Smooth muscle cell (in vitro differentiated cells): ENCODE measurements around the gene MDK. TPM values are rescaled to one million over a fixed set of nuclear protein-coding genes. Genes with fewer than 3 reads are reported as not detected.

Experiments
- DNase-seq: peaks from one replicate; lab custom pipeline; 2025; ENCODE audit not compliant: unreplicated experiment; lab: John Stamatoyannopoulos, UW
- H2AFZ ChIP-seq: fragments of 200-600 bp; sonication (generic); 2 replicates; pipeline ENCODE4 v1.6.0; 2016; ENCODE audit warnings: antibody characterized with exemption, low read depth, mild to moderate bottlenecking
- H3F3A ChIP-seq: fragments of 200-600 bp; sonication (generic); 2 replicates; pipeline ENCODE4 v1.6.0; 2017; ENCODE audit warnings: antibody characterized with exemption, low read depth
- H3K27ac ChIP-seq: fragments of 200-600 bp; sonication (generic); 2 replicates; pipeline ENCODE4 v1.5.1; 2016; ENCODE audit warnings: low read depth, mild to moderate bottlenecking
- H3K27me3 ChIP-seq: fragments of 200-600 bp; sonication (generic); 2 replicates; pipeline ENCODE4 v1.6.1; 2016; ENCODE audit warnings: low read depth, mild to moderate bottlenecking
- H3K36me3 ChIP-seq: fragments of 200-600 bp; sonication (generic); 2 replicates; pipeline ENCODE4 v1.5.1; 2016; ENCODE audit warnings: low read depth
- H3K4me1 ChIP-seq: fragments of 200-600 bp; sonication (generic); 2 replicates; pipeline ENCODE4 v1.5.1; 2016; ENCODE audit warnings: low read depth
- H3K4me2 ChIP-seq: fragments of 200-600 bp; sonication (generic); 2 replicates; pipeline ENCODE4 v1.6.0; 2016; ENCODE audit warnings: mild to moderate bottlenecking
- H3K4me3 ChIP-seq: fragments of 200-600 bp; sonication (generic); 2 replicates; pipeline ENCODE4 v1.5.1; 2016; ENCODE audit warnings: mild to moderate bottlenecking
- H3K79me2 ChIP-seq: fragments of 200-600 bp; sonication (generic); 2 replicates; pipeline ENCODE4 v1.6.0; 2016; ENCODE audit warnings: low read depth, mild to moderate bottlenecking
- H3K9ac ChIP-seq: fragments of 200-600 bp; sonication (generic); 2 replicates; pipeline ENCODE4 v1.6.0; 2016; ENCODE audit warnings: low read depth
- H3K9me3 ChIP-seq: fragments of 200-600 bp; sonication (generic); replicated peaks from 2 replicates; pipeline ENCODE4 v1.5.1; 2016; ENCODE audit warnings: low read depth
- H4K20me1 ChIP-seq: fragments of 200-600 bp; sonication (generic); 2 replicates; pipeline ENCODE4 v1.6.0; 2016; ENCODE audit warnings: low read depth
- WGBS: methylation state at CpG from one replicate; pipeline ENCODE4 v1.1.7; 2016; ENCODE audit warnings: low lambda C conversion rate; 5-methylcytosine and 5-hydroxymethylcytosine counted together
- polyA plus RNA-seq: library from polyadenylated mRNA; unstranded; fragments of >200 nt; fragmentation: Nextera tagmentation; extraction: Ambion mirVana; gene quantifications from 2 replicates; pipeline ENCODE4 v1.2.1, GENCODE V29; 2016
- total RNA-seq: library from RNA; depleted of rRNA; stranded (reverse); fragments of >200 nt; gene quantifications from 2 replicates; pipeline ENCODE4 v1.2.3, GENCODE V29; 2014
- TF ChIP-seq, protein P1 (sequence below): fragments of 200-600 bp; sonication (generic); IDR thresholded peaks from 2 replicates; pipeline ENCODE4 v1.5.1; 2017; ENCODE audit warnings: borderline replicate concordance, mild to moderate bottlenecking, antibody characterized with exemption; ENCODE audit not compliant: insufficient read depth, poor library complexity, severe bottlenecking

Gene MDK
- total and polyA plus RNA-seq, 2 experiments from 2014 or later, result 490 to 667 TPM

DNA sequence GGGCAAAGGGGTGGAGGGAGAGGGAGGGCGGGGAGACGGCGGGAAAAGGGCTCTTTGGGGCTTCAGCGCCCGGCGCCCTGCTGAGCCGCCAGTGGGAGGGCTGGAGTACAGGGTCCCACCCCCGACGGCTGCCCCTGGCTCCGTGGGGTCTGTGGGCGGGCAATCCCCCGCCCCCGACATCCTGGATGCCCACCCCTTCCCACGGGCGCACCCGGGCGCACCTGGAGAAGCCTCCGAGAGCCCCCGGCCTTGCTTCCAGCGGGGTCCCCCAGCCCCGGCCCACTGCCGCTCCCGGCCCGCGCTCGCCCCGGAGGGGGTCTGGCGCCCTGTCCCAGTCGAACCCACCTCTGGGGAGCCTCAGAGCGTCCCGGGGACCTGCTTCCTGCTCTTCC, 9.7 kb downstream of the MDK start:
- peaks cover 19% of the 10 kb centered on the region for H3K4me1 ChIP-seq
- no peaks in the 10 kb centered on the region for H3K79me2 ChIP-seq
- no peak overlapping the region for H2AFZ ChIP-seq
- DNase-seq, result no peak
- peaks cover 31% of the 10 kb centered on the region for H4K20me1 ChIP-seq
- H3K36me3 ChIP-seq, result no peaks in the 10 kb centered on the region
- peak overlapping the region; percentile 91 for H3K4me2 ChIP-seq
- H3K9me3 ChIP-seq, result no peaks in the 10 kb centered on the region
- H3F3A ChIP-seq, result no peaks in the 10 kb centered on the region
- no peak overlapping the region for H3K27ac ChIP-seq
- peaks cover 34% of the 10 kb centered on the region for H3K27me3 ChIP-seq
- H3K9ac ChIP-seq, result no peak overlapping the region
- H3K4me3 ChIP-seq, result peak overlapping the region; percentile 55
- TF ChIP-seq, protein P1, sequence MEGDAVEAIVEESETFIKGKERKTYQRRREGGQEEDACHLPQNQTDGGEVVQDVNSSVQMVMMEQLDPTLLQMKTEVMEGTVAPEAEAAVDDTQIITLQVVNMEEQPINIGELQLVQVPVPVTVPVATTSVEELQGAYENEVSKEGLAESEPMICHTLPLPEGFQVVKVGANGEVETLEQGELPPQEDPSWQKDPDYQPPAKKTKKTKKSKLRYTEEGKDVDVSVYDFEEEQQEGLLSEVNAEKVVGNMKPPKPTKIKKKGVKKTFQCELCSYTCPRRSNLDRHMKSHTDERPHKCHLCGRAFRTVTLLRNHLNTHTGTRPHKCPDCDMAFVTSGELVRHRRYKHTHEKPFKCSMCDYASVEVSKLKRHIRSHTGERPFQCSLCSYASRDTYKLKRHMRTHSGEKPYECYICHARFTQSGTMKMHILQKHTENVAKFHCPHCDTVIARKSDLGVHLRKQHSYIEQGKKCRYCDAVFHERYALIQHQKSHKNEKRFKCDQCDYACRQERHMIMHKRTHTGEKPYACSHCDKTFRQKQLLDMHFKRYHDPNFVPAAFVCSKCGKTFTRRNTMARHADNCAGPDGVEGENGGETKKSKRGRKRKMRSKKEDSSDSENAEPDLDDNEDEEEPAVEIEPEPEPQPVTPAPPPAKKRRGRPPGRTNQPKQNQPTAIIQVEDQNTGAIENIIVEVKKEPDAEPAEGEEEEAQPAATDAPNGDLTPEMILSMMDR, result no peak
- 0% methylated on average over 3 of the region's 31 CpGs for WGBS

DNA sequence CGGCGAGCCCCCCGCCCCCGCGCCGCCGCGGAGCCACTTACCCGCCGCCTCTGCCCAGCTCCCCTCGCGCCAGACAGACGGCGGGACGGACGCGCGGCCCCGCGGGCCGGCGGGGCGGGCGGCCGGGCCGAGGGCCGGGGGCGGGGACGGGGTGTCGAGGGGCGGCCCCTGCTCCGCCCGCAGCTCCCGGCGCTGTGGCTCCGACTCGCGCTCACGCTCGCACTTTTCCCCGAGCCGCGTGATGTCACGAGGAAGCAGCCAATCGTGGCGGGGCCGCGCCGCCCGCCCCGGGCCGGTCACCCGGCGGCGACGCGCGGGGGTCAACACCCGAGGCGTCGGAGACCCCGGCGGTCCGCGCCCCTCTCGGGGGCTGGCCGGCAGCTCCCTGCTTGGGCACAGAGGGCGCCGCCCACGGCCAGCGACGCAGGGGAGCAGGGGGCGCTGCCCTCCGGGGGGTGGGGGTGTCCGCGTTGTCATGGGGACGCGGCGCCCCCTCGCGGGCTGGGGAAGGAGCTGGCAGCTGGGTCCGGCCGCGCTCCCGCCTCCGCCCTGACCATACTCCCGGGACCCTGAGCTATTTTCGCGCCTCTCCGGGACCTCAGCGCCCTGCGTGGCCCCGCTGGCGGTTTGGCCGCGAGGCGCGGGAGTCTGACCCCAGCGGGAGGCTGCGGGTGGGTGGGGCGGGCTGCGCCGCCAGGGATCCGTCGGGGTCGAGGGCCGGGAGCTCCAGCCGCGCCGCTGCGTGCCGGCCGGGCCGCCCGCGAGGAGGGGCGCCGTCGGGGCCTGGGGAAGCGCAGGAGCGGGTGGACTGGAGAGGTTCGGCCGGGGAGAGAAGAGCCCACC, 10.3 kb downstream of the MDK start, which contains the start of gene CHRM4:
Gene CHRM4, minus strand, starts transcription at position 199 of the 843 bp plus-strand sequence. CDS start 5,219 bp downstream, outside the sequence.
- no peaks in the 10 kb centered on the region for H3K79me2 ChIP-seq
- H3K27me3 ChIP-seq, result peaks cover 34% of the 10 kb centered on the region
- TF ChIP-seq, protein P1, result peak; percentile 57
- no peak within 1 kb of the TSS for H3K9ac ChIP-seq
- no peaks in the 10 kb centered on the region for H3K9me3 ChIP-seq
- H3K27ac ChIP-seq, result no peak within 1 kb of the TSS
- whole genome bisulfite sequencing, result 1% methylated on average over 45 of the region's 123 CpGs
- peaks cover 19% of the 10 kb centered on the region for H3K4me1 ChIP-seq
- H3K4me3 ChIP-seq, result peak within 1 kb of the TSS; percentile 55
- no peaks in the 10 kb centered on the region for H3K36me3 ChIP-seq
- peaks cover 31% of the 10 kb centered on the region for H4K20me1 ChIP-seq
- no peak for DNase-seq
- peak within 1 kb of the TSS; percentile 91 for H3K4me2 ChIP-seq
- H3F3A ChIP-seq, result no peaks in the 10 kb centered on the region
- H2AFZ ChIP-seq, result no peak within 1 kb of the TSS

DNA sequence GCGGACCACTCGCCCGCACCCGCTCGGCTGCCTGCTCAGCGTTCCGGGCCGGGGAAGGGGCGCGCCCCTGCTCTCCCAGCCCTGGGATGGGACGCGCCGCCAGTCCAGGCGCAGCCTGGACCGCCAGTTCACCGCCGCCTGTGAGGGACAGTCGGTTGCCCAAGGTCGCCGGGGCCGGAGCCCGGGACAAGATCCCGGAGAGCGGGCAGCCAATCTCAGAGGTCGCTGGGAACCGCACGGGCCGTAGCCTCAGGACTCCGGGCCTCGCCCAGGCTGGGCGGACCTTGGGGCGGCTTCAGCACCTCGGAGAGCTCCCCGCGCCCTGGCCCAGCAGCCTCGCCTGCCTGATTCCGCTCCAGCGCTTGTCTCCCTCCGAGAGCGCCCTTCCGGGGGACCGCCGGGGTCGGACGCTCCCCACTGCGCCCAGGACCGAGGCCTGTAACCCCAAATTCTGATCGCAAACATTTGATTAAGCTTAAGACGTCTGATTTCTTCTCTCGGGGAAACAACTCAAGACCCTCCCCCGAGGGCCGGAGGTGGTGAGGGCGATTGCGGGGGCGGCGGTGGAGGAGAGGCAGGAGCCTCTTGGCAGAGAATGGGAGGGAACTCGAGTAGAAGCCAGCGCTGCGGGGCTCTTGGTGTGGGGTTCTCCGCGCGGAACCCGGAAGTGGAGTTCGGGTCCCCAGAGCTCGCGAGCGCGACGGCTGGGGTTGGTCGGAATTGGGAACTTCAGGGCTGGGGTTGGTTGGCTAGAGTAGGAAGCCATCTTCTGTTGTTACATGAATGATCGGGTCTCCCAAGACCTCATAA, 11.2 kb downstream of the MDK start:
- peaks cover 19% of the 10 kb centered on the region for H3K4me1 ChIP-seq
- H2AFZ ChIP-seq, result no peak overlapping the region
- peak overlapping the region; percentile 91 for H3K4me2 ChIP-seq
- TF ChIP-seq, protein P1, result no peak
- no peaks in the 10 kb centered on the region for H3K9me3 ChIP-seq
- no peaks in the 10 kb centered on the region for H3K79me2 ChIP-seq
- H3F3A ChIP-seq, result no peaks in the 10 kb centered on the region
- H3K36me3 ChIP-seq, result no peaks in the 10 kb centered on the region
- H3K9ac ChIP-seq, result no peak overlapping the region
- no peak overlapping the region for H3K27ac ChIP-seq
- H3K27me3 ChIP-seq, result peaks cover 34% of the 10 kb centered on the region
- DNase-seq, result peak; percentile 62
- 3% methylated on average over 63 of the region's 71 CpGs for WGBS
- H3K4me3 ChIP-seq, result peak overlapping the region; percentile 55
- peaks cover 26% of the 10 kb centered on the region for H4K20me1 ChIP-seq
